NCI-H524 (cell line): Measurements from ENCODE around the gene SOCS3.

Source experiments
- DNase-seq, 2 experiments: peaks; one replicate each; lab custom pipeline; 2025; lab: John Stamatoyannopoulos, UW

SOCS3 gene

GRCh38 chr17:78367193-78367592, 7.3 kb upstream of the SOCS3 start:
- no peak for DNase-seq

DNA sequence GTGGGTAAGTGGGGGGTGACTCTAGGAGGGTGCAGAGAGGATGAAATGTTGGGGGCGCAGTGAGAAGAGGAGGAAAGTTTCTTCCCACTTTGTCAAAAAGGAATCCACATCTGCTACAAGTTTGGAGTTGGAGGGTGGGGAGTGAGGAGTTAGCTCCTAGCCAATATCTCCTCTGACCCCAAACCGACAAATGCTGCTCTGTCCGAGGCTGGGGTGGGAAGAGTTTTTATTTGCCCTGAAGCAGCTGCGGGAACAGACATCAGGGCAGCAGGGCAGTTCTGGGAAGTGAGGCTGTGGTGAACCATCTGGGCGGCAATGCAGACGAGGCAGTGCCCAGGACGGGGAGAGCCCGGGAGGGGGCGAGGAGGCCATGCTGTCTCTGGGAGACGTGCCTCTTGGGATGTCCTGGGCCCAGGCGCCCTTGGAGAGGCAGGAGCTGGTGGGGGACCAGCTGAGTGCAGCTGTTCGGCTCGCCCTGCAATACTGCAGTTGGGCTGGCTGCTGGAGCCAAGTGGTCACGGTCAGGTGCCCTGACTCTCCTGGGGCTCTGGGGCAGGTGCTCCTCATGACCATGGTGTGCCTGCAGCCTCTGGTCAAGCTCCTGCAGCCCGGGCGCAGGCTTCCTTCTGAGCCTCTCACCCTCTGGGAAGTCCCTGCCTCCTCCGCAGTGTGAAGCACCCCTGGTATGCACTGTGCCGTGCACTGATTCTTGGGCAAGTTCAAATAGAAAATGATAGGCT, 6.4 kb upstream of the SOCS3 start:
- no peak for DNase-seq

DNA sequence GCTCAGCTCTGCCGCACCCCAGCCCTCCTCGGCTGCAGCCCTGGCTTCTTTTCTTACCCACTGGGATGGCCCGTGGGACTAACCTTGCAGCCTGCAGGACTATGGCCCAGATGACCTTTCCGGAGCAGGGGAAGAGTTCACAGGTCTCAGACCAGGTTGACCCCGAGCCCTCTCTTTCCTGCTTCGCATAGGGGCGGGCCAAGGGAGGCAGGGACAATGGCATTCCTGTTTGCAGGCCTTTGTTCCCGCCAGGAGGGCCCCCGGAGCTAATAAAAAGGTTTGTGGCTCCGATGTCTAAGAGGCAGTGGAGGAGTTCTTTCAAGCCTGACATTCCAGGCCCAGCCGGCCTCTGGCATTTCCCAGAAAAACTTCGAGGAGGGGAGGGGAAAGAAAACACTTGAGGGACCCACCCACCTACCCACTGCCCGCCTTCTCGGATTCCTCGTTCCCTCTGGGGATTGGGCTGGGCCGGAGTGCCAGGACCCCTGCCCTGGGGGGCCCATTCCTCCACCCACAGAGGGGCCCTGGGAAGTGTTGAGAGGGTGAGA, 5.8 kb upstream of the SOCS3 start:
- DNase-seq, result no peak

DNA sequence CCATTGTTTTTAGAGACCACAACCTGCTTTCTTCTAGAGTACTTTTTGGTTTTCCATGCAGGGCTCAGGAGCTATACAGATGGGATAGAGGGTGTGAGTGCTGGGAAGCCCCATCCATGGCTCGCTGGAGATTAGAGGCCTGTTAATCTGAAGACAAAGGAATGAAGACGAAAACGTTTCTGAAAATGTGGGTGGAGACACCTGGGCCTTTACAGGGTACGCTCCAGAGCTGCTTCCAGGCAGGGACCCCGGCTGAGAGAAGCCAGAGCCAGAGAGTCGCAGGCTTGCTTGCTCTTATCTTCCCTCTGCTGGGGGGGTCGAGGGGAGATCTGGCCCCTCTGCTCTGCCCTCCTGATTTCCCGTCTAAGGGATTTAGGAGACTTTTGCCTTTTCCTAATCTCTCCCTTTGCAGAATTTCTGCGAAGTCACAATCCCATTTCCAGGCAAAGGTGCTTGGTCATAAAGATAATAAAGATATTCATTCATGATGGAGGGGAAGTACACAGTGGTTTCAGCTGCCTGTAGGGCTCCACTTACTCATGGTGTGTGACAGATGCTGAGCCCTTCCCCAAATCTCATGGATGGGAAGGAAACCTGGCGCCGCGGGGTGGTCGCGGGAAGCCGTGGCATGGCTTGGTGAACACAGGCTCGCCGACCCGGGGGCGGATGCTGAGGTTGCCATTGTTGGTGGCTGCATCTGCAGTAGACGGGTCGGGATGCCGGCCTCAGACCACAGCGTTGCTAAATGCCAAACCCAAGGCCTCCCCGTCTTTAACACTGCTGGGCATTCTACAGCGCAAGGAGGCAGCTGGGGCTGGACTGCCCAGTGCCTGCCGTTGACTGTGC, 4.8 kb upstream of the SOCS3 start:
- peak; percentile 49 to 86 for DNase-seq

DNA sequence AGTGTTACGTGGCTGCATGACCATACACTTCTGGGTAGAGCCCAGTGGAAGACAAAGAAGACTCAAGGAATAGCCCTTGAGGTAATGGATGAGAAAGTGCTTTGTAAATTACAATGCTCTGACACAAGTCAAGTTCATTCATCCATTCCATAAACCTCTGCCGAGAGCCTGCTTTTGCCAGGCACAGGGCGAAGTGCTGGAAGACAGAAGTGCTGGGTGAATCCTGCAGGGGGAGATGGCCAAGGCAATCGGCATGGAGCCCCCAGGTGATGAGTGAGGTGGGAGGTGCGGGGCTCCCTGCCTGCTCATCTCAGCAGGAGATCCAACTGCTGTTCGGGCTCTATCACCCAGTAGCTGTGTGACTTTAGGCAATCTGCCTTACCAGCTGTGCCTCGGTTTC, 2.8 kb upstream of the SOCS3 start:
- no peak for DNase-seq

DNA sequence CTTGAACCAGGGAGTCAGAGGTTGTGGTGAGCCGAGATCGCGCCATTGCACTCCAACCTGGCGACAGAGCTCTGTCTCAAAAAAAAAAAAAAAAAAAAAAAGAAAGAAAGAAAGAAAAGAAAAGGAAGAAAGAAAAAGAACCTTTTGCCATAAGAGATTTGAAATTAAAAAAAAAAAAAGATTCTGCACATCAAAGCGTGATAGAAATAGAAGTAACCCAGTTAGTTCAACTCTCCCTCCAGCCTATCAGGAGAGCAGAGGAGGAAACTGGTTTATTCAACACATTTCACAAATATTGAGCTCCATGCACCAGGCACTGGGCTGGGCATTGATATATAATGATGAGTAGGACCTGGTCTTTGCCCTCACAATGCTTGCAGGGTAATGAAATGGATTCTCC, 2.4 kb upstream of the SOCS3 start:
- no peak for DNase-seq

DNA sequence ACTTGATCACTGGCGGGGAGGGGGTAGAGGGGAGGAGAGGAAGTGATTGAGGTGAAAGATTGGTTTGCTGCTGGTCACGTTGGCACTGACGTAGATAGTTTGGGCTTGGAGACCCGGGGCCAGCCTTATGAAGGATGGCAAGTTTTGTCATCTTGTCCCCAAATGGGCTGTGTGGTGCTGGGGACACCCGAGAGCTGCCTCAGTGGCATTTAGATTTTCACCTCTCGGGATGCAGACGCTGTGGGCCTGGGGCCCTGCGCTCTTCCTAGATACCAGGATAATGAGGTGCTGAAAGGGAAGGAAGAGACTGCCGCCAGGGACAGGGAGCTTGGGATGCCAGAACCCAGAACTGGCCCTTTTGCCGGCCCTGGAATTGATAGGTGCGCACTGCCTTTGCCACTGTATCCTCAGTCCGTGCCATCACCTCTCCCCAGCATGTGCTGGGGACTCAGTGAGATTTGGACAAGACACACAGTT, 1.4 kb upstream of the SOCS3 start:
- no peak for DNase-seq

GRCh38 chr17:78360371-78361224, 721 bp upstream of the SOCS3 start:
- peak; percentile 86 to 91 for DNase-seq

- peak in 1 of 2 experiments; percentile 51 for DNase-seq
Measured at GRCh38 chr17:78359321-78359996, 418 bp downstream of the SOCS3 start.

- peak; percentile 30 to 77 for DNase-seq
Measured at GRCh38 chr17:78358538-78359320, 1.1 kb downstream of the SOCS3 start.

GRCh38 chr17:78357672-78358537, 2.0 kb downstream of the SOCS3 start:
- no peak for DNase-seq

DNA sequence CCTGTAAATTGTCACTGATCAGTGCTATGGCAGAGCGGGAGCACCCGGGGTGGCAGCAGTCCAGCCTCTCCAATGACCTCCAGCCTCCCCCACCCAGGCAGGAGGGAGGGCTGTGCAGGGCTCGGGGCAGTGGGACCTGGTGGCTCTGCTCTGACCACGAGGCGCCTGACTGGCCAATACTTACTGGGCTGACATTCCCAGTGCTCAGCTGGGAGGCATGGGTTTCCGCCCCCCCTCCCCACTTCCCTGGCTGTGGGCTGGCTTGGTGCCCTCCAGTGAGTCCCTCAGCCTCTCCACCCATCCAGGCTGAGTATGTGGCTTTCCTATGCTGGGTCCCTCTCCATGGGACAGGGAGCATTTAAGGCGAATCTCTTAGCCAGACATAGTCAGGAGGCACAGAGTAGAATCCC, 2.7 kb downstream of the SOCS3 start:
- no peak for DNase-seq

- peak in 1 of 2 experiments; percentile 46 for DNase-seq
Measured at GRCh38 chr17:78356101-78356713, 3.7 kb downstream of the SOCS3 start.

- DNase-seq, result no peak
Measured at GRCh38 chr17:78355701-78356100, 4.2 kb downstream of the SOCS3 start.

GRCh38 chr17:78355045-78355641, 4.7 kb downstream of the SOCS3 start:
- DNase-seq, result no peak

GRCh38 chr17:78353834-78354233, 6.0 kb downstream of the SOCS3 start:
- no peak for DNase-seq

GRCh38 chr17:78351449-78352006, 8.3 kb downstream of the SOCS3 start:
- no peak for DNase-seq

DNA sequence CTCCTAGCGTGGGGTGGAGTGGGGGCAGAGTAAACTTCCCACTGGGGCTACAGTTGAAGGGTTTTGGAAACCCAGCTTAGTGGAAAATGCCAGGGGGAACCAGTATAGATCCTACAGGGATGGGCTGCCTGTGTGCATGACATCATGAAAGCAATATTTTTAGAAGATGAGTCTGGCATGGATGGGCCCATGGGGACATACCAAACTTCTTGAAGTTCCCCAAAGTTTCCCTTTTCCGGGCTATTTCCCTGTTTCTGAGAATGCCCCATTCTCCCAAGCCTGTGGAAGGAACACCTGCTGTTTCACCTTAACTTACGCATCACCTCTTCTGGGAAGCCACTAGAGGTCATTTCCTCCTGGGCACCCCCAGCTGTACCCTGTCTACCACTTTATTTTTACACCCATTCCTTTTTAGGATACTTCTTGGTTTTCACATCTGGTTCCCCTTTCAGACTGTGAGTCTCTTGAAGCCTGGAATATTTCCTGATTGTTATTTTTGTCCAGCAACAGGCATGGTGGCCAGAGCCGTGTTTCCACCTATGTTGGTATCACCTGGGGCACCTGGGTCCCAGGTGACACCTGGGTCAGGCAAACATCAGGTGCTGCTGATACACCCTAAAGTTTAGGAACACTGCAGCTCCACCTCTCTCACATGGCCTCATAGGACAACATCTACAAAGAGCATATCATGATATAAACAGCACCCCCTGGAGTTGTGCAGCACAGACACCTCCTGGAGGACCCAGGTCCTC, 9.8 kb downstream of the SOCS3 start:
- DNase-seq, result no peak
